H9 (cell line): ENCODE measurements around the gene GUCY2D. TPM values are rescaled to one million over a fixed set of nuclear protein-coding genes. Genes with fewer than 3 reads are reported as not detected.

ENCODE experiments used
- DNase-seq: peaks from one replicate; pipeline ENCODE4 v3.0.0-alpha.2; 2017
- H2AFZ ChIP-seq: one replicate; pipeline ENCODE4 v1.6.1; 2013; ENCODE audit warnings: mild to moderate bottlenecking, low read length, control low read depth, moderate library complexity
- H2AK5ac ChIP-seq: 2 replicates; pipeline ENCODE4 v1.6.1; 2013; ENCODE audit warnings: low read length, control low read depth, mixed read lengths; ENCODE audit not compliant: insufficient read length
- H2BK120ac ChIP-seq: one replicate; pipeline ENCODE4 v1.6.1; 2013; ENCODE audit warnings: low read depth, mild to moderate bottlenecking, low read length, control low read depth, inconsistent platforms; ENCODE audit not compliant: poor library complexity, severe bottlenecking
- H2BK12ac ChIP-seq: 2 replicates; pipeline ENCODE4 v1.6.1; 2013; ENCODE audit warnings: low read length, control low read depth, mixed read lengths, low read depth; ENCODE audit not compliant: insufficient read length
- H2BK15ac ChIP-seq: 2 replicates; pipeline ENCODE4 v1.6.1; 2013; ENCODE audit warnings: low read depth, low read length, control low read depth
- H2BK20ac ChIP-seq: one replicate; pipeline ENCODE4 v1.6.1; 2013; ENCODE audit warnings: low read depth, mild to moderate bottlenecking, low read length, control low read depth, inconsistent platforms; ENCODE audit not compliant: poor library complexity, severe bottlenecking
- H2BK5ac ChIP-seq: 2 replicates; pipeline ENCODE4 v1.6.1; 2013; ENCODE audit warnings: low read length, control low read depth, mixed read lengths; ENCODE audit not compliant: insufficient read length
- H3K14ac ChIP-seq: 2 replicates; pipeline ENCODE4 v1.6.1; 2013; ENCODE audit warnings: low read length, control low read depth; ENCODE audit not compliant: insufficient read depth
- H3K18ac ChIP-seq: 2 replicates; pipeline ENCODE4 v1.6.1; 2013; ENCODE audit warnings: low read depth, mild to moderate bottlenecking, mixed read lengths, low read length, control low read depth; ENCODE audit not compliant: insufficient read length
- H3K23ac ChIP-seq: 2 replicates; pipeline ENCODE4 v1.6.1; 2013; ENCODE audit warnings: low read length, control low read depth, mixed read lengths, low read depth; ENCODE audit not compliant: insufficient read length
- H3K23me2 ChIP-seq: 2 replicates; pipeline ENCODE4 v1.6.1; 2013; ENCODE audit warnings: low read depth, mild to moderate bottlenecking, mixed read lengths, low read length, control low read depth; ENCODE audit not compliant: insufficient read length, poor library complexity, severe bottlenecking
- H3K27ac ChIP-seq: 2 replicates; pipeline ENCODE4 v1.5.1; 2013; ENCODE audit warnings: low read length, control low read depth, mixed read lengths, low read depth; ENCODE audit not compliant: insufficient read length
- H3K27me3 ChIP-seq: 2 replicates; pipeline ENCODE4 v1.6.1; 2013; ENCODE audit warnings: low read length, control low read depth, inconsistent platforms; ENCODE audit not compliant: insufficient read depth
- H3K4ac ChIP-seq: 2 replicates; pipeline ENCODE4 v1.6.1; 2013; ENCODE audit warnings: low read depth, mild to moderate bottlenecking, control low read depth, inconsistent platforms, low read length, moderate library complexity
- H3K4me1 ChIP-seq: 2 replicates; pipeline ENCODE4 v1.6.1; 2013; ENCODE audit warnings: low read length, control low read depth, inconsistent platforms; ENCODE audit not compliant: insufficient read depth
- H3K4me2 ChIP-seq: 2 replicates; pipeline ENCODE4 v1.6.1; 2013; ENCODE audit warnings: low read length, control low read depth, mixed read lengths; ENCODE audit not compliant: insufficient read length, insufficient read depth
- H3K56ac ChIP-seq: 2 replicates; pipeline ENCODE4 v1.6.1; 2013; ENCODE audit warnings: low read depth, mild to moderate bottlenecking, mixed read lengths, low read length, control low read depth; ENCODE audit not compliant: insufficient read length
- H3K79me1 ChIP-seq: 2 replicates; pipeline ENCODE4 v1.6.1; 2013; ENCODE audit warnings: low read depth, mild to moderate bottlenecking, moderate library complexity, low read length, control low read depth, inconsistent platforms; ENCODE audit not compliant: insufficient read depth, poor library complexity, severe bottlenecking
- H3K79me2 ChIP-seq: 2 replicates; pipeline ENCODE4 v1.6.1; 2013; ENCODE audit warnings: low read length, control low read depth, inconsistent platforms; ENCODE audit not compliant: insufficient read depth
- H3K9ac ChIP-seq: 2 replicates; pipeline ENCODE4 v1.6.1; 2013; ENCODE audit warnings: low read length, control low read depth, mixed read lengths; ENCODE audit not compliant: insufficient read length; ENCODE audit errors: extremely low read depth
- H3K9me3 ChIP-seq: one replicate; pipeline ENCODE4 v1.6.1; 2013; ENCODE audit warnings: low read depth, low read length, inconsistent platforms; ENCODE audit not compliant: control insufficient read depth
- H3T11ph ChIP-seq: one replicate; pipeline ENCODE4 v1.6.1; 2013; ENCODE audit warnings: mild to moderate bottlenecking, low read length, control low read depth, inconsistent platforms
- H4K20me1 ChIP-seq: one replicate; pipeline ENCODE4 v1.6.1; 2013; ENCODE audit not compliant: control insufficient read depth, insufficient read length, insufficient read depth
- H4K5ac ChIP-seq: 2 replicates; pipeline ENCODE4 v1.6.1; 2013; ENCODE audit warnings: low read depth, mild to moderate bottlenecking, mixed read lengths, low read length, control low read depth; ENCODE audit not compliant: insufficient read length
- H4K8ac ChIP-seq: replicated peaks from 2 replicates; pipeline ENCODE4 v1.6.1; 2013; ENCODE audit warnings: low read length, control low read depth, mixed read lengths, low read depth; ENCODE audit not compliant: insufficient read length
- H4K91ac ChIP-seq: 2 replicates; pipeline ENCODE4 v1.6.1; 2013; ENCODE audit warnings: low read depth, mild to moderate bottlenecking, moderate library complexity, mixed read lengths, low read length, control low read depth; ENCODE audit not compliant: insufficient read length
- H3K27ac Mint-ChIP-seq, 3 experiments: 2 replicates in 2 of 3; 3 replicates in 1 of 3; pipeline ENCODE4 v1.8.0; 2020 to 2021; ENCODE audit warnings: mixed read lengths in 3 of 3, mild to moderate bottlenecking in 1 of 3, moderate library complexity in 1 of 3
- H3K27me3 Mint-ChIP-seq: 2 replicates; pipeline ENCODE4 v1.8.0; 2021; ENCODE audit warnings: low read depth, mild to moderate bottlenecking, moderate library complexity, mixed read lengths
- H3K36me3 Mint-ChIP-seq, 3 experiments: 2 replicates in 2 of 3; 3 replicates in 1 of 3; pipeline ENCODE4 v1.8.0; 2020 to 2021; ENCODE audit warnings: low read depth in 3 of 3, mixed read lengths in 3 of 3; ENCODE audit not compliant: insufficient read depth in 1 of 3
- H3K4me1 Mint-ChIP-seq, 2 experiments: 2 replicates each; pipeline ENCODE4 v1.8.0; 2020; ENCODE audit warnings: mixed read lengths in 2 of 2
- H3K4me3 Mint-ChIP-seq, 2 experiments: 2 replicates in 1 of 2; 3 replicates in 1 of 2; pipeline ENCODE4 v1.8.0; 2020 to 2021; ENCODE audit warnings: mild to moderate bottlenecking in 2 of 2, mixed read lengths in 2 of 2, moderate library complexity in 1 of 2
- H3K9me3 Mint-ChIP-seq, 2 experiments: 2 replicates in 1 of 2; 3 replicates in 1 of 2; pipeline ENCODE4 v1.8.0; 2020; ENCODE audit warnings: mild to moderate bottlenecking in 2 of 2, mixed read lengths in 2 of 2, moderate library complexity in 1 of 2
- CTCF ChIP-seq: fragments of 200-600 bp; sonication (generic); conservative IDR thresholded peaks from 3 replicates; pipeline ENCODE4 v1.8.0; 2021; ENCODE audit warnings: antibody characterized with exemption, mild to moderate bottlenecking
- WGBS: extraction: QIAGEN DNeasy Blood & Tissue Kit; methylation state at CpG from one replicate; pipeline ENCODE4 v1.1.7; 2013; ENCODE audit warnings: missing lambda C conversion rate, low lambda C conversion rate, mixed read lengths; ENCODE audit not compliant: insufficient read length; ENCODE audit errors: extremely low coverage; 5-methylcytosine and 5-hydroxymethylcytosine counted together
- total RNA-seq: library from RNA; stranded (reverse); gene quantifications from 2 replicates; pipeline ENCODE4 v1.2.1, GENCODE V29; 2021

The GUCY2D gene
- total RNA-seq, 1 experiment from 2014 or later, result 0.15 TPM

GRCh38 chr17:7971651-7972050, 30.8 kb upstream of the GUCY2D start:
- no CpG with 5 or more reads among the region's 4 CpGs for WGBS

More at GRCh38 chr17:7971651-7972050, 30.8 kb upstream of the GUCY2D start:
- H3K27me3 Mint-ChIP-seq, result peaks cover 12% of the 10 kb centered on the region
- no peaks in the 10 kb centered on the region for H3K79me2 ChIP-seq
- H2AK5ac ChIP-seq, result no peak overlapping the region
- H3K79me1 ChIP-seq, result no peaks in the 10 kb centered on the region
- H3K36me3 Mint-ChIP-seq, result no peaks in the 10 kb centered on the region; a peak in 2 of 7 replicates
- no peak overlapping the region for H2BK5ac ChIP-seq
- no peak overlapping the region for H3K27ac ChIP-seq
- H3K9me3 ChIP-seq, result no peaks in the 10 kb centered on the region
- no peak overlapping the region for H2BK15ac ChIP-seq
- H3K27ac Mint-ChIP-seq, result no peak overlapping the region
- no peak overlapping the region for H2BK12ac ChIP-seq
- H4K20me1 ChIP-seq, result no peaks in the 10 kb centered on the region
- TF ChIP-seq CTCF, result no peak
- H2BK120ac ChIP-seq, result no peak overlapping the region
- H4K5ac ChIP-seq, result no peak overlapping the region
- H3K14ac ChIP-seq, result no peak overlapping the region
- 0 out of 4 replicates have a peak, but pooled peaks cover 0 to 3% of the 10 kb centered on the region in 2 experiments for H3K4me1 Mint-ChIP-seq
- no peak overlapping the region for H3K18ac ChIP-seq
- H3K56ac ChIP-seq, result no peak overlapping the region
- peaks cover 12 to 16% of the 10 kb centered on the region in 2 experiments for H3K9me3 Mint-ChIP-seq
- H2BK20ac ChIP-seq, result no peak overlapping the region
- H3K4me2 ChIP-seq, result no peak overlapping the region
- H4K8ac ChIP-seq, result no peak overlapping the region
- H3K27me3 ChIP-seq, result no peaks in the 10 kb centered on the region
- no peak overlapping the region for H3K4ac ChIP-seq
- H3T11ph ChIP-seq, result no peak overlapping the region
- H3K4me1 ChIP-seq, result no peaks in the 10 kb centered on the region
- H3K4me3 Mint-ChIP-seq, result no peak overlapping the region
- H3K9ac ChIP-seq, result no peak overlapping the region
- DNase-seq, result no peak
- H3K23me2 ChIP-seq, result no peaks in the 10 kb centered on the region
- H3K23ac ChIP-seq, result no peak overlapping the region
- no peak overlapping the region for H4K91ac ChIP-seq
- no peak overlapping the region for H2AFZ ChIP-seq
